Mucosa of stomach (tissue), 1 donor: ENCODE results near the gene PDZD8.
"Not testable (repeated sequence)": the region's sequence is repeated elsewhere in the genome, so short reads cannot be mapped to it uniquely, and the experiment has no call there.

Experiments
- H3K27me3 ChIP-seq: one replicate; pipeline ENCODE4 v1.7.0; 2013; ENCODE audit warnings: mild to moderate bottlenecking, low read length; ENCODE audit not compliant: control insufficient read depth, insufficient read depth
- H3K36me3 ChIP-seq: one replicate; pipeline ENCODE4 v1.7.0; 2013; ENCODE audit warnings: low read length; ENCODE audit not compliant: control insufficient read depth, insufficient read depth
- H3K4me1 ChIP-seq: one replicate; pipeline ENCODE4 v1.7.0; 2013; ENCODE audit warnings: mild to moderate bottlenecking, low read length; ENCODE audit not compliant: control insufficient read depth, insufficient read depth
- H3K4me3 ChIP-seq: one replicate; pipeline ENCODE4 v1.7.0; 2013; ENCODE audit warnings: low read length
- H3K9ac ChIP-seq: one replicate; pipeline ENCODE4 v1.7.0; 2013; ENCODE audit warnings: mild to moderate bottlenecking, low read length, moderate library complexity
- H3K9me3 ChIP-seq: one replicate; pipeline ENCODE4 v1.7.0; 2013; ENCODE audit warnings: mild to moderate bottlenecking, low read length, moderate library complexity; ENCODE audit not compliant: control insufficient read depth
- donor health status: Pancreatic carcinoma.

PDZD8 gene

GRCh38 chr10:117300671-117301070 is 74.6 kb downstream of the PDZD8 start:
- H3K4me1 ChIP-seq, result no peaks in the 10 kb centered on the region
- no peak overlapping the region for H3K4me3 ChIP-seq
- H3K27me3 ChIP-seq, result no peaks in the 10 kb centered on the region
- no peak overlapping the region for H3K9ac ChIP-seq
- no peaks in the 10 kb centered on the region for H3K9me3 ChIP-seq
- no peaks in the 10 kb centered on the region for H3K36me3 ChIP-seq

GRCh38 chr10:117299435-117299834 is 75.8 kb downstream of the PDZD8 start:
- Histone ChIP-seq H3K4me1 (no peaks in the 10 kb centered on the region), H3K9ac (no peak overlapping the region), H3K27me3 (no peaks in the 10 kb centered on the region), H3K9me3 (no peaks in the 10 kb centered on the region), H3K36me3 (no peaks in the 10 kb centered on the region), H3K4me3 (no peak overlapping the region)

DNA sequence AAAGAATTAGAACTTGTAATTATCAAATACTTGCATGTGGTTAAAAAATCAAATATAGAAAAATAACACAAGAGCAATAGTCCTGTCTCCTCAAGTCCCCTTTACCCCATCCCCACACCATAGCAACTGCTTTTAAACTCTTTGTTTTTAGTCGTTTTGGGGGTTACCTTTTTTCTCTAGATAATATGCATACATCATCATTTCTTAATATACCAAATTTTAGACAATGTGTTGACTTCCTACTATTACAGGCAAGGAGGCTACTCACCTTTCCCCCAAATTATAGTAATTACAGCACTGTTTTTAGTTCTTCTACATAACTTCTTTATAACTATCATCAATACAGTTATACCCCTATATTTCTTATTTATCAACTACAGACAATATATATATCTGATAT is 77.0 kb downstream of the PDZD8 start:
- H3K27me3 ChIP-seq, result no peaks in the 10 kb centered on the region
- H3K36me3 ChIP-seq, result no peaks in the 10 kb centered on the region
- H3K9me3 ChIP-seq, result no peaks in the 10 kb centered on the region
- no peak overlapping the region for H3K9ac ChIP-seq
- H3K4me1 ChIP-seq, result no peaks in the 10 kb centered on the region
- no peak overlapping the region for H3K4me3 ChIP-seq

- H3K27me3 ChIP-seq, result no peaks in the 10 kb centered on the region
- no peaks in the 10 kb centered on the region for H3K9me3 ChIP-seq
- no peaks in the 10 kb centered on the region for H3K36me3 ChIP-seq
- no peak overlapping the region for H3K4me3 ChIP-seq
- no peaks in the 10 kb centered on the region for H3K4me1 ChIP-seq
- no peak overlapping the region for H3K9ac ChIP-seq
Measured at GRCh38 chr10:117294735-117295134, 80.5 kb downstream of the PDZD8 start.

GRCh38 chr10:117294039-117294645 is 81.1 kb downstream of the PDZD8 start:
- no peaks in the 10 kb centered on the region for H3K36me3 ChIP-seq
- no peak overlapping the region for H3K4me3 ChIP-seq
- no peaks in the 10 kb centered on the region for H3K4me1 ChIP-seq
- H3K27me3 ChIP-seq, result no peaks in the 10 kb centered on the region
- no peaks in the 10 kb centered on the region for H3K9me3 ChIP-seq
- H3K9ac ChIP-seq, result no peak overlapping the region

- not testable (repeated sequence) for H3K27me3 ChIP-seq, H3K36me3 ChIP-seq, H3K4me1 ChIP-seq, H3K9ac ChIP-seq, H3K4me3 ChIP-seq, H3K9me3 ChIP-seq
Measured at GRCh38 chr10:117290872-117291271, 84.4 kb downstream of the PDZD8 start.

DNA sequence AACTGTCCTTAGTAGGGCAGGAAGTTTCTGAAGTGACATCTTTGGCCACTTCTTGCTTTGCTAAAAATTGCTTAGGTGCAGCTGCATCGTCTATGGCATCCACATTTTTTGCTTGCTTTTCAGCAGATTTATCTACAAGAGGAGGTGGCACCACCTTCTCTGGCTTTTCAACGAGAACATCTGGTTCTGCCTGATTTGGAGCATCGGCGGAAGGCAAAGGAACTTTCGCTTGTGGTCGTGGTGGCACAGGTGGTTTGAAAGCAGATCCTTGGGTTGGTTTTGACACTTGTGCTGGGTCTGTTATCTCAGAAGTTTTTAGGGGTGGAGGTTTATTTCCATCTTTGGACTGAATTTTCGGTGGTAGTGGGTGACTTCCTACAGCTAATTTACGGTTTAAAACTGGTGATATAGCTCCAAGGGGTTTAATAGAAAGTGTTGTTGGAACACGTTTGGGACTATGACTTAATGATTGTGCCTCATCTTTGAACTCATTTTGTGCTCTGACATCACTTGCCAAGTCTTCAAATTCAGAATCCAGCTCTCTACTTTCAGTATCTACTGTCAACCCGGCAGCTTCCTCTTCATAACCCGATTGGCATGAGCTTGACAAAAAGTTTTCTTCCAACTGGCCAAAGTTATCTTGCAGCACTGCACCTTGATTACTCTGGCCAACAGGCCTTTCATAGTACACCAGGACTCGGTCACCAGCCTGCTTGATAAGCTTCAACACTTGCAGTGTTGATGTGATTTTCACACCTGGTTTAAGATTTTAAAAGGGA is 90.3 kb downstream of the PDZD8 start:
- Histone ChIP-seq H3K4me3 (no peak overlapping the region), H3K27me3 (no peaks in the 10 kb centered on the region), H3K36me3 (peaks cover 25% of the 10 kb centered on the region), H3K4me1 (no peaks in the 10 kb centered on the region), H3K9ac (no peak overlapping the region), H3K9me3 (no peaks in the 10 kb centered on the region)

DNA sequence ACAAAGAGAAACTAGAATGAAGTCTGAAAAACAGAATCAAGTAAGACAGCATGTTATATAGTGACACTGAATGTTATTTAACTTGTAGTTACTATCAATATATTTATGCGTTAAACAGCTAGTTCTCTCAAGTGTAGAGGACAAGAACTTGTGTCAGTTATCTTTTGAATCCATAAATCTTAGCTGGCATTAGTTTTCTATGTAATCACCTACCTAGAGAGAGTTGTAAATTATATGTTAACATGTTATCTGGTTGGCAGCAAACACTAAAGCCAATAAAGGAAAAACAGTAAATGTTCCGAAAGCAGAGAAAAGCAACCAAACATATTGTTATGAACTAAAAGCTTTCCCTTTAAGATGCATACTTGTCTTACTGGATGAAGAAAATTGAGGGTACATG is 97.6 kb downstream of the PDZD8 start:
- H3K9me3 ChIP-seq, result no peaks in the 10 kb centered on the region
- H3K27me3 ChIP-seq, result no peaks in the 10 kb centered on the region
- no peak overlapping the region for H3K9ac ChIP-seq
- H3K36me3 ChIP-seq, result no peaks in the 10 kb centered on the region
- H3K4me3 ChIP-seq, result no peak overlapping the region
- H3K4me1 ChIP-seq, result no peaks in the 10 kb centered on the region

DNA sequence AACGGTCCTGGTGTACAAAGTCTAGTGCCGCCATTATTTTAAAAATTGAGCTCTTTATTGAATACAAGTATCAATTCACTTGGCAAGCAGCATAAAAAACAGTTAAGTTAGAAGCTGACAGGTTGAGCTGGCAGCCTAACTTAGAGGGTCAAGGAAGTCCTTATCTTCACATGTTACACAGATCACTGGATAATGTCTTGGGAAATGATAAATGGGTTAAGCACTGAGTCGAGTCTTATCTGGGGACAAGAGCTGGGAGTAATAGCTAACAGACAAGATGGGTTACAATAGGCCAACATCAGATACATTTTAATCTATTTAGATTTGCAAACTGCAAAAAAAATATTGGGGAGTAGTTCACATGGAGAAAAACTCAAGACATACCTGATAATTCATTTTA is 100.1 kb downstream of the PDZD8 start:
- Histone ChIP-seq H3K4me3 (no peak overlapping the region), H3K9me3 (no peaks in the 10 kb centered on the region), H3K36me3 (no peaks in the 10 kb centered on the region), H3K4me1 (no peaks in the 10 kb centered on the region), H3K27me3 (no peaks in the 10 kb centered on the region), H3K9ac (no peak overlapping the region)

DNA sequence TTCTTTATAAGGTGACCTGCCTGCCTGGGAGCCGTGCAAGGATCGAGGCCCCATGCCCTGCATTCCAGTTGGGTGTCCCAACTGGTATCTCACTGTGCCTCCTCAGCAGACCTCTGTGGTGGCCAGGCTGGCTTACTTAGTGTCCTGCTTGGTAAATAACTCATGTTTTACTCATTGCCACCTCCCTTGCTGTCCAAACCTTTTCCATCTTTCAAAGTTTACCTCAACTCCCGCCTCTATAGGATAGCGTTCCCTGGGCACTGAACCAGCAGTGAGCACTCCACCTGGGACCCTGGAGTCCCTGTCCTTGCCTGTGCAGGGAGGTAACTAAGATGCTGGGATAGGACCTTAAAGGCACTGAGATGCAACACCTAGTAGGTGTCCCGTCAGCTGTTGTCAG is 100.7 kb downstream of the PDZD8 start:
- H3K9me3 ChIP-seq, result no peaks in the 10 kb centered on the region
- H3K9ac ChIP-seq, result no peak overlapping the region
- H3K36me3 ChIP-seq, result no peaks in the 10 kb centered on the region
- H3K4me1 ChIP-seq, result no peaks in the 10 kb centered on the region
- H3K27me3 ChIP-seq, result no peaks in the 10 kb centered on the region
- no peak overlapping the region for H3K4me3 ChIP-seq

GRCh38 chr10:117273980-117274379 is 101.3 kb downstream of the PDZD8 start:
- Histone ChIP-seq H3K9ac (no peak overlapping the region), H3K27me3 (no peaks in the 10 kb centered on the region), H3K4me3 (no peak overlapping the region), H3K36me3 (no peaks in the 10 kb centered on the region), H3K4me1 (no peaks in the 10 kb centered on the region), H3K9me3 (no peaks in the 10 kb centered on the region)

DNA sequence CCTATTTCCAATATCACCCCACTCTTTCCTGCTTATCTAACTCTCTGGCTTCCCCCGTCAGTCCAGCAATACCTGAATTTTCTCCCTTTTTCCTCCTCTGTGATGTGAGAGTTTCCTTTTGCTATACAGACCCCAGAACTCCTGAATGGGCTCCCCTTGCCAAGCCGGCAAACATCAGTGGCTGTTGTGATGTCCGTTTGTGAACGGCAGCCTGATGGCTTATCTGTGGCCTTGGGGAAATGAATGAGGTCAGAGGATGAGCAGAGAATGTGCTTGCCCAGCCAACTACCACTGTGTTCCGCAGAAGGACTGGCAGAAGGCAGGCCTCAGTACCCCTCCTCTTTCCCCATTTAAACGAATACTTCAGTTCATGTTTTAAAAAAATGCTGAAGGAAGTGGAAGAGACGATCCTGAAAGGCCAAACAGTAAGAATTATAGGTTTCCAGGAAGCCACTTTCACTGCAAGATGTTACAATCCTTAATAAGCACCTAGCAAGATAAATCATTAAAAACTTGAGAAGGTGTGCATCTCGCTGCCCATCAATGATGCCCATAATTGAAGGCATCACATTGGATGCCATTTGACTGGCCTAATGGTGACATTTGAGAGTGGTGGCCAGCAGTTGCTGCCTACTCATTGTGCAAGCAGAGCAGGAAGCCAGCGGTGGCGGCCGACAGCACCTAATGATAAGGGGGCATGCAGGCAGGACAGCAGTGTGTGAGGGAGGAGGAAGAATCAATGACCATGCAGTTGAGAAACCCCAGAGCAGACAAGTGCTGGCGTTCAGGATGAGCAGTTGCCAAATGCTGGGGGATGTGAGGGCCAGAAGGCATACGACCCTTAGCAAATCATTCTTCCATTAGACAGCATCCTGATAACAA is 102.8 kb downstream of the PDZD8 start:
- Histone ChIP-seq H3K27me3 (no peaks in the 10 kb centered on the region), H3K9ac (no peak overlapping the region), H3K9me3 (no peaks in the 10 kb centered on the region), H3K4me1 (no peaks in the 10 kb centered on the region), H3K4me3 (no peak overlapping the region), H3K36me3 (no peaks in the 10 kb centered on the region)
